GM18858 (cell line): ENCODE measurements around the gene GRIK4.

Source experiments
- ATAC-seq: cut with Tn5 transposase; IDR thresholded peaks from one replicate; pipeline ENCODE4 v1.9.1; 2021; ENCODE audit not compliant: unreplicated experiment

The GRIK4 gene

GRCh38 chr11:120696597-120697218 lies 185.2 kb downstream of the GRIK4 start:
- ATAC-seq = no peak

- no peak for ATAC-seq
Observed at GRCh38 chr11:120698918-120699317, 187.4 kb downstream of the GRIK4 start.

GRCh38 chr11:120702656-120703055 lies 191.1 kb downstream of the GRIK4 start:
- ATAC-seq = no peak

- no peak for ATAC-seq
Observed at GRCh38 chr11:120703358-120704152, 192.0 kb downstream of the GRIK4 start.

- no peak for ATAC-seq
Observed at GRCh38 chr11:120704256-120704750, 192.8 kb downstream of the GRIK4 start.

- ATAC-seq = no peak
Observed at GRCh38 chr11:120706257-120706656, 194.7 kb downstream of the GRIK4 start.

- ATAC-seq = no peak
Observed at GRCh38 chr11:120707098-120707497, 195.6 kb downstream of the GRIK4 start.

GRCh38 chr11:120707663-120708062 lies 196.1 kb downstream of the GRIK4 start:
- no peak for ATAC-seq

- no peak for ATAC-seq
Observed at GRCh38 chr11:120708511-120709183, 197.1 kb downstream of the GRIK4 start.

GRCh38 chr11:120709808-120710207 lies 198.3 kb downstream of the GRIK4 start:
- peak; percentile 86 for ATAC-seq

- peak; percentile 16 for ATAC-seq
Observed at GRCh38 chr11:120710354-120711131, 199.0 kb downstream of the GRIK4 start.

GRCh38 chr11:120712014-120712413 lies 200.5 kb downstream of the GRIK4 start:
- no peak for ATAC-seq

- ATAC-seq = no peak
Observed at GRCh38 chr11:120712881-120713280, 201.3 kb downstream of the GRIK4 start.

GRCh38 chr11:120713296-120713695 lies 201.7 kb downstream of the GRIK4 start:
- ATAC-seq = no peak

- ATAC-seq = no peak
Observed at GRCh38 chr11:120714438-120714837, 202.9 kb downstream of the GRIK4 start.

- no peak for ATAC-seq
Observed at GRCh38 chr11:120715239-120715638, 203.7 kb downstream of the GRIK4 start.

GRCh38 chr11:120717042-120717441 lies 205.5 kb downstream of the GRIK4 start:
- no peak for ATAC-seq

- no peak for ATAC-seq
Observed at GRCh38 chr11:120717623-120718022, 206.1 kb downstream of the GRIK4 start.

- no peak for ATAC-seq
Observed at GRCh38 chr11:120718171-120718570, 206.6 kb downstream of the GRIK4 start.

GRCh38 chr11:120719348-120719747 lies 207.8 kb downstream of the GRIK4 start:
- ATAC-seq = no peak

GRCh38 chr11:120720760-120721159 lies 209.2 kb downstream of the GRIK4 start:
- no peak for ATAC-seq
